ENCODE data around the gene GLT8D2.

GLT8D2 gene

GRCh38 chr12:103948746-103949406 lies 101.1 kb downstream of the GLT8D2 start:
- no peak for DNase-seq (ENCODE audit: low read depth in 2 of 2)

GRCh38 chr12:103947871-103948555 lies 102.0 kb downstream of the GLT8D2 start:
- DNase-seq (ENCODE audit: low read depth in 2 of 2) = no peak

- no peak for DNase-seq (ENCODE audit: low read depth in 2 of 2)
These were observed 105.0 kb downstream of the GLT8D2 start for GRCh38 chr12:103944964-103945363.
